C4-2B (cell line): ENCODE data around the gene LHFPL2.

Experiments
- ZFX ChIP-seq: fragments of 450-650 bp; IDR thresholded peaks from 2 replicates; pipeline ENCODE4 v1.6.1; 2017
- TF ChIP-seq, protein P1 (sequence below): fragments of 450-650 bp; conservative IDR thresholded peaks from 2 replicates; pipeline ENCODE4 v1.5.1; 2017; ENCODE audit warnings: mild to moderate bottlenecking

DNA sequence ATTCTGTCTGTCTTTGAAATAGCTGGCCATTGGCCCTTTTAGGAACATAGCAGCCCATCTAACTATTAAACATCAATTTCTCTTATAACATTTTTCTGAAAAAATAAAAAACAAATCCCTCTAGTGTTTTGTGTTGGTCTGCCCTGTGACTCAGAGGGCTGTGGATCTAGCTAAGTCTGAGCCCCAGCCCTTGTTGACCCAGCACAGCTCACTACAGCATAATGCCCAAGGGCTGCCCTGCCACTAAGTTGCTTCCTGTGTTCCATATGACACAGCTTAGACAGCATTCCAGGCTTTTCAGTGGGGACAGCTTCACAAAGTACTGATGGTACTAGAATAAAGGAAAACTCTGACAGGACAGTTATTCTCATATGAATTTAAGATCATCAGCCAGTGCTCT is 152.2 kb downstream of the LHFPL2 start:
- TF ChIP-seq, protein P1, sequence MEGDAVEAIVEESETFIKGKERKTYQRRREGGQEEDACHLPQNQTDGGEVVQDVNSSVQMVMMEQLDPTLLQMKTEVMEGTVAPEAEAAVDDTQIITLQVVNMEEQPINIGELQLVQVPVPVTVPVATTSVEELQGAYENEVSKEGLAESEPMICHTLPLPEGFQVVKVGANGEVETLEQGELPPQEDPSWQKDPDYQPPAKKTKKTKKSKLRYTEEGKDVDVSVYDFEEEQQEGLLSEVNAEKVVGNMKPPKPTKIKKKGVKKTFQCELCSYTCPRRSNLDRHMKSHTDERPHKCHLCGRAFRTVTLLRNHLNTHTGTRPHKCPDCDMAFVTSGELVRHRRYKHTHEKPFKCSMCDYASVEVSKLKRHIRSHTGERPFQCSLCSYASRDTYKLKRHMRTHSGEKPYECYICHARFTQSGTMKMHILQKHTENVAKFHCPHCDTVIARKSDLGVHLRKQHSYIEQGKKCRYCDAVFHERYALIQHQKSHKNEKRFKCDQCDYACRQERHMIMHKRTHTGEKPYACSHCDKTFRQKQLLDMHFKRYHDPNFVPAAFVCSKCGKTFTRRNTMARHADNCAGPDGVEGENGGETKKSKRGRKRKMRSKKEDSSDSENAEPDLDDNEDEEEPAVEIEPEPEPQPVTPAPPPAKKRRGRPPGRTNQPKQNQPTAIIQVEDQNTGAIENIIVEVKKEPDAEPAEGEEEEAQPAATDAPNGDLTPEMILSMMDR, result no peak
- TF ChIP-seq ZFX, result no peak
